ENCODE data around the gene CST4.

DNA sequence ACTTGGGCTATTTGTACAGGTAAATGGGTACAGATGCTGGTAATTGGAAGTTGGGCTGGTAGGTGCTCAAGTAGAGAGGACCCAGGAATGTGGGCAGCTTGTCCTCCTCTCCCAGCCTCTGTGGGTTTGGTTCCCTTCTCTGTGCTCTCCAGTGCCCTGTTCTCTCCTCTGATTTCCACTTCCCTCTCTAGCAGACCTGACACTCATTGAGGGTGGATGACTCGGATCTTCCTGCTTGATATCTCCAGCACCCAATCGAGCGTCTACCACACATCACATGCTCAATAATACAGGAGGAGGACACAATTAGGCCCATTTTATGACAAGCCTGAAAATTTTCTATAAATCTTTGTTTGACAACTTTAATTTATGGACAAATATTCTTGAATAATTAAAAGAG, 38.2 kb upstream of the CST4 start:
- TF ChIP-seq POLR2A (IDR thresholded peaks at IDR 0.05; ENCODE audit: low read length) (no peak), GATA1 (IDR thresholded peaks at IDR 0.05; ENCODE audit: low read depth, low read length) (no peak)
